ENCODE measurements around the gene COX4I2.
A peak's percentile ranks its signal among the peaks of the same experiment; 100 is the strongest.

The COX4I2 gene

GRCh38 chr20:31605902-31606803 is 31.6 kb upstream of the COX4I2 start:
- H3K36me3 ChIP-seq (ENCODE audit: control insufficient read depth in 1 of 2, insufficient read depth in 2 of 2, low read length in 2 of 2), result peaks cover 16 to 18% of the 10 kb centered on the region in 2 experiments
- peak overlapping the region; percentile 94 for H3K14ac ChIP-seq (ENCODE audit: low read length)
- H3K4me3 ChIP-seq (ENCODE audit: low read depth, low read length), result peak overlapping the region; percentile 91
- no peak overlapping the region for H2BK12ac ChIP-seq (ENCODE audit: low read length)
- H3K23ac ChIP-seq (ENCODE audit: low read length), result no peak overlapping the region
- H2AFZ ChIP-seq (ENCODE audit: insufficient read depth, low read length, poor library complexity), result peak overlapping the region; percentile 2
- H3K79me1 ChIP-seq (ENCODE audit: low read length), result peaks cover 80% of the 10 kb centered on the region
- H2AK5ac ChIP-seq (ENCODE audit: low read length), result peak overlapping the region; percentile 5
- peak overlapping the region; percentile 75 for H3K4me2 ChIP-seq (ENCODE audit: low read length)
- H4K8ac ChIP-seq (ENCODE audit: low read depth, low read length), result peak overlapping the region; percentile 98
- H3K27me3 ChIP-seq (ENCODE audit: insufficient read depth, low read length), result no peaks in the 10 kb centered on the region
- H3K9ac ChIP-seq (ENCODE audit: low read length), result peak overlapping the region; percentile 98
- no peaks in the 10 kb centered on the region for H3K9me3 ChIP-seq (ENCODE audit: insufficient read depth, low read depth, low read length)
- no CpG with 5 or more reads among the region's 39 CpGs for WGBS (ENCODE audit: extremely low coverage, insufficient coverage, insufficient read length)
- DNase-seq, result peak in 1 of 2 donors; percentile 45
- H3K4me1 ChIP-seq (ENCODE audit: control insufficient read depth in 1 of 2, insufficient read depth in 2 of 2, low read length in 2 of 2), result peaks cover 18 to 33% of the 10 kb centered on the region in 2 experiments
- peaks cover 33% of the 10 kb centered on the region for H3K79me2 ChIP-seq (ENCODE audit: control insufficient read depth, insufficient read depth, low read length, poor library complexity)
- peak overlapping the region; percentile 55 for H4K12ac ChIP-seq (ENCODE audit: low read depth, low read length)
- peak overlapping the region; percentile 96 for H2BK120ac ChIP-seq (ENCODE audit: insufficient read depth, low read length, poor library complexity)
- peak overlapping the region; percentile 99 for H3K27ac ChIP-seq (ENCODE audit: low read depth, low read length)
- peak overlapping the region; percentile 98 for H2BK5ac ChIP-seq (ENCODE audit: low read depth, low read length, poor library complexity)
- H3K18ac ChIP-seq (ENCODE audit: low read length), result peak overlapping the region; percentile 94
- peak overlapping the region; percentile 96 for H4K91ac ChIP-seq (ENCODE audit: low read depth, low read length)
- H3K4ac ChIP-seq (ENCODE audit: low read depth, low read length), result peak overlapping the region; percentile 97

DNA sequence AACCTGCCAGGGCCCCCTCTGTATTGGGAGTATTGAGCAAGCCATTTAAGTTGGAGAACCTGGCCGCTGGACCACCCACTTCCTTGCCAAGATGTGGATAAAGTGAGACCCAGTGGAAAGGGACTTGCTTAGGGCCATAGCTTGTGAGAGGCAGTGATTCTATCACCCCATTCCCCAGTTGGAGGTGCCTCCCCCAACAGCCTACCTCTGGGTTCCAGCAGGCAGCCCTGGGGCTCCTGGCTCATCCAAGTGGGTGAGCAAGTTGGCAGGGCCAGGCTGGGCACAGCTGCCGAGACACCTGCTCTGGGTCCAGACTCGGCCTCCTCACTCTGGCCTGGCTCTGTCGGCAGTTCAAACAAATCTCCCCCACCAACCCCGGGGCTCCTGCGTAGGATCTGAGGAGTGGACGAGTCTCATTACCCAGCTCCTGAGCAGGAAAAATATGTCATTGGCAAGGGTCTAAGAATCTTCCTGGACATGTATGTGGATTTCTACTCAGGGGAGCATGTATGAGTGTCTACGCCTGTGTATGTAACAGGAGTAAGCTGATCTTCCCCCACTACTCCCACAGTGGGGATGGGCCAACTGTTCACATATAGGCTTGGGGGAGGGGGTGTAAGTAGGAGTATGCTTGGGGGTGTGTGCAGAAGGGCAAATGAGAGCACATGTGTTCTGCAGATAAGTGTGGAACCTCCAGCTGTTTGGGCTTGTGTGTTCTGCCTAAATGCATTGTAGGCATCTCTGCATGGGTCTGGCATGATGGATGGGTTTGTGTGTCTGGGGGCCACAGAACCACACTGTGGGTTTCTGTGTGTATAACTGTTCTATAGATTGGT is 30.7 kb upstream of the COX4I2 start:
- no CpG with 5 or more reads among the region's 8 CpGs for WGBS (ENCODE audit: extremely low coverage, insufficient coverage, insufficient read length)
- DNase-seq, result peak; percentile 81 to 84

GRCh38 chr20:31607640-31608250 is 30.0 kb upstream of the COX4I2 start:
- peak overlapping the region; percentile 99 for H3K27ac ChIP-seq (ENCODE audit: low read depth, low read length)
- peak overlapping the region; percentile 98 for H4K8ac ChIP-seq (ENCODE audit: low read depth, low read length)
- peaks cover 16 to 18% of the 10 kb centered on the region in 2 experiments for H3K36me3 ChIP-seq (ENCODE audit: control insufficient read depth in 1 of 2, insufficient read depth in 2 of 2, low read length in 2 of 2)
- DNase-seq, result peak in 1 of 2 donors; percentile 54
- peak overlapping the region; percentile 98 for H2BK5ac ChIP-seq (ENCODE audit: low read depth, low read length, poor library complexity)
- H3K9ac ChIP-seq (ENCODE audit: low read length), result peak overlapping the region; percentile 38
- peak overlapping the region; percentile 76 for H2BK12ac ChIP-seq (ENCODE audit: low read length)
- WGBS (ENCODE audit: extremely low coverage, insufficient coverage, insufficient read length), result no CpG with 5 or more reads among the region's 9 CpGs
- H3K23ac ChIP-seq (ENCODE audit: low read length), result no peak overlapping the region
- no peaks in the 10 kb centered on the region for H3K9me3 ChIP-seq (ENCODE audit: insufficient read depth, low read depth, low read length)
- H2AK5ac ChIP-seq (ENCODE audit: low read length), result peak overlapping the region; percentile 78
- H4K91ac ChIP-seq (ENCODE audit: low read depth, low read length), result peak overlapping the region; percentile 96
- H3K27me3 ChIP-seq (ENCODE audit: insufficient read depth, low read length), result no peaks in the 10 kb centered on the region
- H3K18ac ChIP-seq (ENCODE audit: low read length), result peak overlapping the region; percentile 94
- H3K79me2 ChIP-seq (ENCODE audit: control insufficient read depth, insufficient read depth, low read length, poor library complexity), result peaks cover 36% of the 10 kb centered on the region
- peaks cover 83% of the 10 kb centered on the region for H3K79me1 ChIP-seq (ENCODE audit: low read length)
- peak overlapping the region; percentile 90 for H3K14ac ChIP-seq (ENCODE audit: low read length)
- peak overlapping the region; percentile 75 for H3K4me2 ChIP-seq (ENCODE audit: low read length)
- H2BK120ac ChIP-seq (ENCODE audit: insufficient read depth, low read length, poor library complexity), result peak overlapping the region; percentile 96
- H3K4ac ChIP-seq (ENCODE audit: low read depth, low read length), result peak overlapping the region; percentile 84
- H3K4me1 ChIP-seq (ENCODE audit: control insufficient read depth in 1 of 2, insufficient read depth in 2 of 2, low read length in 2 of 2), result peaks cover 23 to 34% of the 10 kb centered on the region in 2 experiments
- no peak overlapping the region for H4K12ac ChIP-seq (ENCODE audit: low read depth, low read length)
- no peak overlapping the region for H2AFZ ChIP-seq (ENCODE audit: insufficient read depth, low read length, poor library complexity)
- H3K4me3 ChIP-seq (ENCODE audit: low read depth, low read length), result peak overlapping the region; percentile 91

More for the DNA sequence above, 30.7 kb upstream of the COX4I2 start:
- peaks cover 35% of the 10 kb centered on the region for H3K79me2 ChIP-seq (ENCODE audit: control insufficient read depth, insufficient read depth, low read length, poor library complexity)
- H3K27me3 ChIP-seq (ENCODE audit: insufficient read depth, low read length), result no peaks in the 10 kb centered on the region
- peak overlapping the region; percentile 93 for H3K9ac ChIP-seq (ENCODE audit: low read length)
- H3K36me3 ChIP-seq (ENCODE audit: control insufficient read depth in 1 of 2, insufficient read depth in 2 of 2, low read length in 2 of 2), result peaks cover 16 to 18% of the 10 kb centered on the region in 2 experiments
- H2BK12ac ChIP-seq (ENCODE audit: low read length), result peak overlapping the region; percentile 76
- H2BK120ac ChIP-seq (ENCODE audit: insufficient read depth, low read length, poor library complexity), result peak overlapping the region; percentile 96
- no peaks in the 10 kb centered on the region for H3K9me3 ChIP-seq (ENCODE audit: insufficient read depth, low read depth, low read length)
- peak overlapping the region; percentile 96 for H4K91ac ChIP-seq (ENCODE audit: low read depth, low read length)
- H3K4me2 ChIP-seq (ENCODE audit: low read length), result peak overlapping the region; percentile 75
- no peak overlapping the region for H2AFZ ChIP-seq (ENCODE audit: insufficient read depth, low read length, poor library complexity)
- H3K4me3 ChIP-seq (ENCODE audit: low read depth, low read length), result peak overlapping the region; percentile 91
- H2AK5ac ChIP-seq (ENCODE audit: low read length), result peak overlapping the region; percentile 25
- peak overlapping the region; percentile 46 for H4K12ac ChIP-seq (ENCODE audit: low read depth, low read length)
- no peak overlapping the region for H3K23ac ChIP-seq (ENCODE audit: low read length)
- H3K14ac ChIP-seq (ENCODE audit: low read length), result peak overlapping the region; percentile 94
- H3K4ac ChIP-seq (ENCODE audit: low read depth, low read length), result peak overlapping the region; percentile 97
- H3K79me1 ChIP-seq (ENCODE audit: low read length), result peaks cover 82% of the 10 kb centered on the region
- peak overlapping the region; percentile 99 for H3K27ac ChIP-seq (ENCODE audit: low read depth, low read length)
- peak overlapping the region; percentile 98 for H2BK5ac ChIP-seq (ENCODE audit: low read depth, low read length, poor library complexity)
- peaks cover 22 to 37% of the 10 kb centered on the region in 2 experiments for H3K4me1 ChIP-seq (ENCODE audit: control insufficient read depth in 1 of 2, insufficient read depth in 2 of 2, low read length in 2 of 2)
- H4K8ac ChIP-seq (ENCODE audit: low read depth, low read length), result peak overlapping the region; percentile 98
- H3K18ac ChIP-seq (ENCODE audit: low read length), result peak overlapping the region; percentile 94
